Effector memory CD4-positive, alpha-beta T cell (primary cell): Measurements from ENCODE around the gene MTSS2.

Experiments
- DNase-seq, 3 donors: peaks; one replicate each; pipeline ENCODE4 v3.0.0-alpha.2; 2020
- H3K27ac ChIP-seq: 2 replicates; pipeline ENCODE4 v1.7.0; 2013; ENCODE audit warnings: mild to moderate bottlenecking, low read length, moderate library complexity; ENCODE audit not compliant: insufficient read depth, poor library complexity, severe bottlenecking
- H3K27me3 ChIP-seq: replicated peaks from 2 replicates; pipeline ENCODE4 v1.7.0; 2013; ENCODE audit warnings: mild to moderate bottlenecking, low read length; ENCODE audit not compliant: insufficient read depth, control insufficient read depth, poor library complexity, severe bottlenecking
- H3K36me3 ChIP-seq: 2 replicates; pipeline ENCODE4 v1.7.0; 2013; ENCODE audit warnings: mild to moderate bottlenecking, low read length, moderate library complexity; ENCODE audit not compliant: control insufficient read depth, insufficient read depth
- H3K4me1 ChIP-seq: 2 replicates; pipeline ENCODE4 v1.7.0; 2013; ENCODE audit warnings: low read length, mild to moderate bottlenecking; ENCODE audit not compliant: control insufficient read depth, insufficient read depth, poor library complexity, severe bottlenecking
- H3K4me3 ChIP-seq: 2 replicates; pipeline ENCODE4 v1.7.0; 2013; ENCODE audit warnings: low read length, low read depth, mild to moderate bottlenecking; ENCODE audit not compliant: insufficient read depth, poor library complexity, severe bottlenecking
- H3K9me3 ChIP-seq: 2 replicates; pipeline ENCODE4 v1.7.0; 2013; ENCODE audit warnings: mild to moderate bottlenecking, low read length, moderate library complexity; ENCODE audit not compliant: control insufficient read depth

Gene MTSS2

DNA sequence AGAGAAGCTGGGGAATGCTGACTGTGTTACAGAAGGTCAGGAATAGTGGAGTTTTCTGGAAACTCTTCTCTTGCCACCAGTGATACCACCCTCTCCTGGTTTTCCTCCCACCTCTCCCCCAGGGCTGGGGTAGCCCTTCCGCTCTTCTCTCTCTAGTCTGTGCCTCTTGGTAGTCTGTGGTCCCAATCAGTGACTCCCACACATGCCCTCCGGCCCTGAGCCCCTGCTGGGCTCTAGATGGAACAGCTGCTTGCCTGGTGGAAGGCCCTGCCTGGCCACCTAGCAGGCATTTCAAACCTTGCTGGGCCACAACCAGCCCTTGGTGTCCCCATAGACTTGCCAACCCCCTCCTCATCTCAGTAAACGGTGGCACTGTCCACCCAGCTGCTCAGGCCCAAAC, 15.2 kb upstream of the MTSS2 start:
- Histone ChIP-seq H3K36me3 (peaks cover 3% of the 10 kb centered on the region), H3K27me3 (no peaks in the 10 kb centered on the region), H3K4me3 (no peak overlapping the region), H3K4me1 (no peaks in the 10 kb centered on the region), H3K9me3 (no peaks in the 10 kb centered on the region), H3K27ac (no peak overlapping the region)
- DNase-seq, result no peak

DNA sequence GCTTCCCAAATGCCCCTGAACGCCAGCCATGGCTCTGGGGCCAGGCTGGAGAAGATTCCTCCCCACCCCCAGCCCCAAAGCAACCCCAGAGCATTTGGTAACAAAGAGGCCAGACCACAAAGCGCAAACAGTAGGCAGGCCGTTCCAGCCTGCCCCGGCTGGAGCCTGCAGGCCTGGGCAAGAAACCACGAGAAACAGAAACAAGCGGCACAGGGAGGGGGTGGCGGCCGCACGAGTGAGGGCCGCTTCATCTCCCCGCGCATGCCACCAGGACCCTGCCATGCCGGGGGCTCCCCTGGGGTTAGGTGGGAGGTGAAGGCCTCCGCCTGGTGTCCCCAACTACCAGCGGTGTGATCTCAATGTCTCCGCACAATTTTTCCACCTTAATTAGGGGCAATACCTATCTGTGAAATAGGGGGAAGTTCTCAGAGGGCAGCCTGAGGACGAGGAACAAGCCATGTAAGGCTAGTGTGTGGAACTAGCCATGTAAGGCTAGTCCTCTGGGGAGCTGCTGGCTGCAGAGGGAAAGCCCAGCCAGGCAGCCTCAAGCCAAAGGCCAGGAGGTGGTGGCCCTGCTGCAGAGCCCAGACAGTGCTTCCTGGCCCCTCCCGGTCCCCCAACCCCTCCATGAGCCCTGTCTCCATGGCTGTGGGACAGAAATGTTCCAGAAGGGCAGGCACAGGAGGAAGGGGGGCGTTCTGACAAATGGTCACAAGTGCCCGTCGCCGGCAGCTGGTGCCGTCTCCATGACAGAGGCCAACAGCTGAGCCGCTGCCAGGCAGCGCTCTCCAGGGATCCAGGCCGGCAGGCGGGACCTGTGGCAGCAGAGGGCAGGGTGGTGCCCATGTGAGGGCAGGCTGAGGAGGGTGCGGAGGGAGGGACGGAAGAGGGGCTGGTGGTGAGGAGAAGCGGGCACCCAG, 14.5 kb upstream of the MTSS2 start:
- H3K27ac ChIP-seq, result no peak overlapping the region
- H3K4me3 ChIP-seq, result no peak overlapping the region

GRCh38 chr16:70699696-70700095, 13.8 kb upstream of the MTSS2 start:
- no peak overlapping the region for H3K27ac ChIP-seq
- H3K4me3 ChIP-seq, result no peak overlapping the region
- H3K27me3 ChIP-seq, result no peaks in the 10 kb centered on the region
- DNase-seq, result no peak
- H3K9me3 ChIP-seq, result no peaks in the 10 kb centered on the region
- H3K4me1 ChIP-seq, result no peaks in the 10 kb centered on the region
- H3K36me3 ChIP-seq, result peaks cover 3% of the 10 kb centered on the region

More for the DNA sequence above, 14.5 kb upstream of the MTSS2 start:
- no peaks in the 10 kb centered on the region for H3K4me1 ChIP-seq
- H3K36me3 ChIP-seq, result peaks cover 3% of the 10 kb centered on the region
- H3K9me3 ChIP-seq, result no peaks in the 10 kb centered on the region
- no peak for DNase-seq
- no peaks in the 10 kb centered on the region for H3K27me3 ChIP-seq

DNA sequence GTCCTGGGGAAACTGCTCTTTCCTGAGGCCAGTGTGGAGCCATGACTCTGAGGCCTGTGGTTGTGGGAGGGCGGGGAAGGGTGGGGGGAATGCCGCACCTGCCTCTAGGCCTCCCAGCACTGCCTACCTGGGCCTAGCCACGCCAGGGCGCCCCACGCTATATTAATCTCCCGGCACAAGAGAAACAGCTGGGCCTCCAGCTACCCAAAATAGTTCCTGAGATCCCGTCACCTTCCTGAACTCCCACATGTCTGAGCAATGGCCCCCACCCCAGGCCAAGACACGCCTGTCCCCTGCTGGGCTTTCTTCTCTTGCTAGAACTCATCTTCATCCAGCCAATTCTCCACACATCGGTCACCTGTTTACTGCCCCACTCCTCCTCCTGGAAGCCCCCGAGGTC, 13.0 kb upstream of the MTSS2 start:
- no peaks in the 10 kb centered on the region for H3K4me1 ChIP-seq
- no peak overlapping the region for H3K27ac ChIP-seq
- no peaks in the 10 kb centered on the region for H3K9me3 ChIP-seq
- H3K27me3 ChIP-seq, result no peaks in the 10 kb centered on the region
- no peak overlapping the region for H3K4me3 ChIP-seq
- H3K36me3 ChIP-seq, result peaks cover 3% of the 10 kb centered on the region
- DNase-seq, result no peak

- Histone ChIP-seq H3K27me3 (no peaks in the 10 kb centered on the region), H3K27ac (no peak overlapping the region), H3K4me3 (no peak overlapping the region), H3K36me3 (peaks cover 7% of the 10 kb centered on the region), H3K4me1 (no peaks in the 10 kb centered on the region), H3K9me3 (no peaks in the 10 kb centered on the region)
- DNase-seq, result no peak
Observed at GRCh38 chr16:70697594-70698170, 11.8 kb upstream of the MTSS2 start.

GRCh38 chr16:70696952-70697593, 11.2 kb upstream of the MTSS2 start:
- H3K27ac ChIP-seq, result no peak overlapping the region
- no peak overlapping the region for H3K4me3 ChIP-seq
- H3K36me3 ChIP-seq, result peaks cover 9% of the 10 kb centered on the region
- no peaks in the 10 kb centered on the region for H3K9me3 ChIP-seq
- no peaks in the 10 kb centered on the region for H3K27me3 ChIP-seq
- no peaks in the 10 kb centered on the region for H3K4me1 ChIP-seq
- DNase-seq, result no peak

GRCh38 chr16:70696355-70696754, 10.5 kb upstream of the MTSS2 start:
- H3K9me3 ChIP-seq, result no peaks in the 10 kb centered on the region
- H3K36me3 ChIP-seq, result peaks cover 9% of the 10 kb centered on the region
- DNase-seq, result no peak
- no peaks in the 10 kb centered on the region for H3K4me1 ChIP-seq
- no peaks in the 10 kb centered on the region for H3K27me3 ChIP-seq
- no peak overlapping the region for H3K27ac ChIP-seq
- H3K4me3 ChIP-seq, result no peak overlapping the region

GRCh38 chr16:70695331-70696070, 9.6 kb upstream of the MTSS2 start:
- no peak for DNase-seq
- Histone ChIP-seq H3K9me3 (no peaks in the 10 kb centered on the region), H3K4me3 (no peak overlapping the region), H3K27ac (no peak overlapping the region), H3K27me3 (no peaks in the 10 kb centered on the region), H3K36me3 (peaks cover 9% of the 10 kb centered on the region), H3K4me1 (no peaks in the 10 kb centered on the region)

GRCh38 chr16:70694868-70695218, 9.0 kb upstream of the MTSS2 start:
- no peak for DNase-seq
- Histone ChIP-seq H3K27me3 (no peaks in the 10 kb centered on the region), H3K4me3 (no peak overlapping the region), H3K36me3 (peaks cover 9% of the 10 kb centered on the region), H3K9me3 (no peaks in the 10 kb centered on the region), H3K27ac (no peak overlapping the region), H3K4me1 (no peaks in the 10 kb centered on the region)
